T-cell (primary cell): ENCODE data around the gene PRRC2A. TPM values are rescaled to one million over a fixed set of nuclear protein-coding genes. Genes with fewer than 3 reads are reported as not detected.
A peak's percentile ranks its signal among the peaks of the same experiment; 100 is the strongest.

Source experiments
- ATAC-seq, 4 experiments: fragments of 200-7000 bp in 3 of 4; fragments of 150-1000 bp in 1 of 4; cut with Tn5 transposase; replicated peaks in 1 of 4; 1 replicate in 3 of 4; 2 replicates in 1 of 4; pipeline ENCODE4 v1.10.0; 2021; ENCODE audit warnings: moderate library complexity in 3 of 4, mild to moderate bottlenecking in 2 of 4, moderate number of reproducible peaks in 1 of 4
- CTCF ChIA-PET, 2 donors: fragments of 300-600 bp; sonication (Branson Sonifier 250); formaldehyde crosslinking; loops; one replicate each; lab custom pipeline; 2022; ENCODE audit warnings: antibody characterized with exemption in 2 of 2; lab: Charles Lee
- POLR2A ChIA-PET, 2 donors: fragments of 300-600 bp; sonication (Branson Sonifier 250); formaldehyde crosslinking; loops; one replicate each; lab custom pipeline; 2022; ENCODE audit warnings: antibody characterized with exemption in 2 of 2; lab: Charles Lee
- DNase-seq, 35 experiments: peaks; one replicate each; pipeline versions ENCODE4 v3.0.0 to v3.0.0-alpha.2; 2013 to 2023
- H3K27ac ChIP-seq: one replicate; pipeline ENCODE4 v1.5.1; 2013; ENCODE audit warnings: low read length
- H3K27me3 ChIP-seq, 2 experiments: replicated peaks in 1 of 2; 1 replicate in 1 of 2; 2 replicates in 1 of 2; pipeline versions ENCODE4 v1.6.1 to v1.7.0; 2013; ENCODE audit warnings: low read length in 1 of 2, mixed read lengths in 1 of 2; ENCODE audit not compliant: control insufficient read depth in 2 of 2, insufficient read depth in 2 of 2; ENCODE audit errors: extremely low read depth in 1 of 2
- H3K36me3 ChIP-seq, 2 donors: 1 replicate in 1 of 2; 2 replicates in 1 of 2; pipeline versions ENCODE4 v1.6.1 to v1.7.0; 2013; ENCODE audit warnings: low read length in 1 of 2; ENCODE audit not compliant: control insufficient read depth in 2 of 2, insufficient read depth in 1 of 2; ENCODE audit errors: extremely low read depth in 1 of 2
- H3K4me1 ChIP-seq, 2 experiments: 1 replicate in 1 of 2; 2 replicates in 1 of 2; pipeline versions ENCODE4 v1.6.1 to v1.7.0; 2013; ENCODE audit warnings: low read length in 2 of 2, mixed read lengths in 1 of 2; ENCODE audit not compliant: insufficient read depth in 2 of 2, control insufficient read depth in 1 of 2; ENCODE audit errors: extremely low read depth in 1 of 2
- H3K4me3 ChIP-seq, 2 donors: 1 replicate in 1 of 2; 2 replicates in 1 of 2; pipeline versions ENCODE4 v1.5.1 to v1.7.0; 2013; ENCODE audit warnings: mild to moderate bottlenecking in 2 of 2, low read length in 1 of 2, moderate library complexity in 1 of 2; ENCODE audit not compliant: control insufficient read depth in 1 of 2; ENCODE audit errors: extremely low read depth in 1 of 2
- H3K9me3 ChIP-seq: 2 replicates; pipeline ENCODE4 v1.7.0; 2013
- H3K27ac Mint-ChIP-seq, 2 donors: one replicate each; pipeline ENCODE4 v1.8.0; 2020 to 2021; ENCODE audit warnings: mild to moderate bottlenecking in 2 of 2, mixed read lengths in 2 of 2
- H3K27me3 Mint-ChIP-seq, 2 donors: one replicate each; pipeline ENCODE4 v1.8.0; 2021 to 2022; ENCODE audit warnings: mixed read lengths in 2 of 2
- H3K36me3 Mint-ChIP-seq: one replicate; pipeline ENCODE4 v1.8.0; 2021; ENCODE audit warnings: mixed read lengths
- H3K4me1 Mint-ChIP-seq, 3 donors: one replicate each; pipeline ENCODE4 v1.8.0; 2020 to 2022; ENCODE audit warnings: mixed read lengths in 3 of 3, mild to moderate bottlenecking in 1 of 3
- H3K4me3 Mint-ChIP-seq, 3 donors: one replicate each; pipeline ENCODE4 v1.8.0; 2020 to 2022; ENCODE audit warnings: mild to moderate bottlenecking in 3 of 3, mixed read lengths in 3 of 3, moderate library complexity in 3 of 3
- H3K9me3 Mint-ChIP-seq, 3 donors: one replicate each; pipeline ENCODE4 v1.8.0; 2020 to 2022; ENCODE audit warnings: mixed read lengths in 3 of 3
- WGBS: methylation state at CpG from one replicate; pipeline ENCODE4 v1.1.5; 2013; ENCODE audit warnings: missing lambda C conversion rate; ENCODE audit not compliant: insufficient coverage; 5-methylcytosine and 5-hydroxymethylcytosine counted together
- total RNA-seq, 35 experiments: library from RNA in 6 of 35; stranded (reverse) in 6 of 35; fragments of 120-200 nt in 1 of 35; gene quantifications; one replicate each; pipeline versions ENCODE4 v1.2.1 to v1.2.4 and lab custom pipeline; 2013 to 2026

Gene PRRC2A
- total RNA-seq, 5 donors from 2014 or later (not counting 1 experiment from before 2014, with no cell fraction given): 222 to 246 (median 230) TPM

- CTCF ChIA-PET: interaction anchor here in 1 of 2 donors (0.8 kb wide), 1 partner anchor 40 kb away, joined by 3 read pairs; no protein-coding TSS in a partner anchor
- WGBS: 100% methylated on average over 5 of the region's 12 CpGs
- H3K27me3 ChIP-seq: no peaks in the 10 kb centered on the region
- DNase-seq: no peak
- peak overlapping the region; percentile 62 for H3K27ac ChIP-seq
- Mint-ChIP-seq H3K27ac (peak overlapping the region; percentile 83 to 89), H3K27me3 (no peaks in the 10 kb centered on the region), H3K36me3 (peaks cover 24% of the 10 kb centered on the region), H3K9me3 (no peaks in the 10 kb centered on the region), H3K4me1 (peaks cover 73 to 81% (median 74%) of the 10 kb centered on the region in 3 donors), H3K4me3 (peak overlapping the region; percentile 89 to 92 (median 90))
- peaks cover 0 to 32% of the 10 kb centered on the region in 2 donors for H3K36me3 ChIP-seq
- no peaks in the 10 kb centered on the region for H3K9me3 ChIP-seq
- POLR2A ChIA-PET: interaction anchor here (0.5 to 1.0 kb wide), 3 partner anchors 35 to 468 kb away, joined by 3 read pairs; no protein-coding TSS in a partner anchor
- peaks cover 23 to 77% of the 10 kb centered on the region in 2 experiments for H3K4me1 ChIP-seq
- ATAC-seq: no peak
- peak overlapping the region in 1 of 2 donors; percentile 82 for H3K4me3 ChIP-seq
These were observed 41.0 kb downstream of the PRRC2A start for GRCh38 chr6:31661262-31662123.

- Histone ChIP-seq H3K4me3 (no peak overlapping the region), H3K27ac (no peak overlapping the region), H3K36me3 (peaks cover under 1 to 32% of the 10 kb centered on the region in 2 donors), H3K27me3 (no peaks in the 10 kb centered on the region), H3K9me3 (no peaks in the 10 kb centered on the region), H3K4me1 (peaks cover 28 to 81% of the 10 kb centered on the region in 2 experiments)
- no peaks in the 10 kb centered on the region for H3K9me3 Mint-ChIP-seq
- H3K36me3 Mint-ChIP-seq: peaks cover 23% of the 10 kb centered on the region
- H3K4me1 Mint-ChIP-seq: peaks cover 76 to 84% (median 80%) of the 10 kb centered on the region in 3 donors
- H3K4me3 Mint-ChIP-seq: peak overlapping the region; percentile 89 to 92 (median 90)
- no peak for ATAC-seq
- ChIA-PET POLR2A (interaction anchor here (0.6 kb wide), 2 partner anchors 74 to 280 kb away, joined by 3 to 5 read pairs; partner anchors contain the start of gene CLIC1 (in 1 of the 2)), CTCF (interaction anchor here in 1 of 2 donors (0.7 kb wide), 1 partner anchor 195 kb away, joined by 3 read pairs; no protein-coding TSS in a partner anchor)
- peak overlapping the region; percentile 61 for H3K27ac Mint-ChIP-seq
- no peaks in the 10 kb centered on the region for H3K27me3 Mint-ChIP-seq
- DNase-seq: no peak
- 95% methylated on average over 10 of the region's 12 CpGs for WGBS
These were observed 41.7 kb downstream of the PRRC2A start for GRCh38 chr6:31662124-31662723.

GRCh38 chr6:31663126-31663960, 42.8 kb downstream of the PRRC2A start:
- DNase-seq: no peak
- peak overlapping the region; percentile 86 to 90 for H3K4me3 ChIP-seq
- peak overlapping the region; percentile 94 to 97 (median 95) for H3K4me3 Mint-ChIP-seq
- WGBS: 66% methylated on average over 5 of the region's 9 CpGs
- no peaks in the 10 kb centered on the region for H3K27me3 Mint-ChIP-seq
- H3K4me1 ChIP-seq: peaks cover 28 to 75% of the 10 kb centered on the region in 2 experiments
- peak overlapping the region; percentile 98 to 99 for H3K27ac Mint-ChIP-seq
- POLR2A ChIA-PET: interaction anchor here (0.5 to 1.6 kb wide), 3 partner anchors 9 to 19 kb away, joined by 3 to 6 read pairs (median 5); no protein-coding TSS in a partner anchor
- H3K9me3 ChIP-seq: no peaks in the 10 kb centered on the region
- peaks cover 76 to 83% (median 78%) of the 10 kb centered on the region in 3 donors for H3K4me1 Mint-ChIP-seq
- H3K9me3 Mint-ChIP-seq: no peaks in the 10 kb centered on the region
- H3K27ac ChIP-seq: no peak overlapping the region
- H3K36me3 ChIP-seq: peaks cover 5 to 32% of the 10 kb centered on the region in 2 donors
- no peaks in the 10 kb centered on the region for H3K27me3 ChIP-seq
- ATAC-seq: no peak
- H3K36me3 Mint-ChIP-seq: peaks cover 31% of the 10 kb centered on the region
- CTCF ChIA-PET: interaction anchor here in 1 of 2 donors (0.6 to 1.6 kb wide), 3 partner anchors 10 to 173 kb away, joined by 3 to 9 read pairs (median 5); no protein-coding TSS in a partner anchor

- Histone ChIP-seq H3K27me3 (no peaks in the 10 kb centered on the region), H3K36me3 (peaks cover 12 to 39% of the 10 kb centered on the region in 2 donors), H3K27ac (peak overlapping the region; percentile 97), H3K4me1 (peaks cover 24 to 71% of the 10 kb centered on the region in 2 experiments), H3K4me3 (peak overlapping the region; percentile 86 to 90), H3K9me3 (no peaks in the 10 kb centered on the region)
- no peaks in the 10 kb centered on the region for H3K9me3 Mint-ChIP-seq
- CTCF ChIA-PET: interaction anchor here (0.8 to 1.6 kb wide), 6 partner anchors 10 to 198 kb away, joined by 3 to 10 read pairs (median 4); partner anchors contain the start of genes ABHD16A (in 1 of the 2), BAG6 (in 1 of the 2) and NEU1 (in 1 of the 2)
- H3K4me3 Mint-ChIP-seq: peak overlapping the region; percentile 94 to 97 (median 95)
- H3K4me1 Mint-ChIP-seq: peaks cover 70 to 81% (median 74%) of the 10 kb centered on the region in 3 donors
- 35% methylated on average over 10 of the region's 17 CpGs for WGBS
- peaks cover 38% of the 10 kb centered on the region for H3K36me3 Mint-ChIP-seq
- ATAC-seq (no peak), DNase-seq (peak in 1 of 35 experiments; percentile 34)
- POLR2A ChIA-PET: interaction anchor here (0.5 to 1.6 kb wide), 7 partner anchors 10 to 199 kb away, joined by 3 to 11 read pairs (median 5); partner anchors contain the start of genes BAG6 (in 1 of the 2) and NEU1 (in 1 of the 2)
- H3K27ac Mint-ChIP-seq: peak overlapping the region; percentile 98 to 99
- H3K27me3 Mint-ChIP-seq: no peaks in the 10 kb centered on the region
These were observed 43.7 kb downstream of the PRRC2A start for GRCh38 chr6:31663961-31664789.
